Mesodermal cell (in vitro differentiated cells): Measurements from ENCODE around the gene MTFR1L.

Experiments
- H3K27ac ChIP-seq: 2 replicates; pipeline ENCODE4 v1.7.0; 2013; ENCODE audit warnings: mild to moderate bottlenecking, low read depth, low read length, moderate library complexity; ENCODE audit not compliant: severe bottlenecking
- H3K36me3 ChIP-seq: 2 replicates; pipeline ENCODE4 v1.7.1; 2013; ENCODE audit warnings: mild to moderate bottlenecking, low read length, moderate library complexity; ENCODE audit not compliant: control insufficient read depth, insufficient read depth
- H3K4me1 ChIP-seq: one replicate; pipeline ENCODE4 v1.7.1; 2013; ENCODE audit warnings: mild to moderate bottlenecking, low read length; ENCODE audit not compliant: insufficient read depth, control insufficient read depth, poor library complexity, severe bottlenecking
- H3K4me3 ChIP-seq: 2 replicates; pipeline ENCODE4 v1.7.0; 2013; ENCODE audit warnings: low read length, control low read depth, mild to moderate bottlenecking; ENCODE audit not compliant: insufficient read depth, poor library complexity, severe bottlenecking; ENCODE audit errors: extremely low read depth
- H3K9me3 ChIP-seq: 2 replicates; pipeline ENCODE4 v1.7.1; 2013; ENCODE audit warnings: mild to moderate bottlenecking, low read length, moderate library complexity; ENCODE audit not compliant: control insufficient read depth
- WGBS, 2 experiments: methylation state at CpG; one replicate each; pipeline ENCODE4 v1.1.5; 2013; ENCODE audit warnings: missing lambda C conversion rate in 2 of 2; ENCODE audit not compliant: insufficient coverage in 2 of 2; 5-methylcytosine and 5-hydroxymethylcytosine counted together

MTFR1L gene

DNA sequence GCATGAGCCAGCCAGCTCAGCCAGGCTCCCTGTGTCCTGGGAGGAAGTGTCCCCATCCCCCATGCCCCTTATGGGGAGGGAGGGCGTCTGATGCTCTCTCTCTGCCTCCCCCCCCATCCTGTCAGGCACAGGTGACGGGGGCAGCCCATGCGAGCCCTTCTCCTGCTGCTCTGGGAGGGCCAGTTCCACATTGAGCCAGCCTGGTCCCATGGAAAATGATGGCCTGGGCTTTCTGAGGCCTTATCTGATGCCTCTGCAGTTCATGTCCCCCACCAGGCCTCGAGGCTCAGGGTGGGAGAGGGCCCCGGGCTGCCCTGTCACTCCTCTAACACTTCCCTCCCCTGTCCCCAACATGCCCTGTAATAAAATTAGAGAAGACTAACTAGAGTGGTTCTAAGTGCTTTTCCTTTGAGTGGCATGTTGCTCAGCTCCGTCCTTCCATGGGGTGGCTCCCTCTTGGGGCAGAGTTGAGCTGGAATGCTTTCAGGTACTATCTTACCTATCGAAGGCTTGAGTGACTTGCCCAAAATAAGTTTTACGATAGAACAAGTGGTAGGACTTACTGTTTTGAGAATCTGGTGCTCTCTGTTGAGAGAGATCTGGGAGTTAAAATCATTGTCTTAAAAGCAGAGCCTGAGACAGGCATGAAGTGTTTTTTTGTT lies 1.8 kb upstream of the MTFR1L start:
- H3K4me1 ChIP-seq = peaks cover 21% of the 10 kb centered on the region
- peak overlapping the region; percentile 83 for H3K27ac ChIP-seq
- H3K4me3 ChIP-seq = no peak overlapping the region
- 52 to 72% methylated on average over 3 to 6 of the region's 8 CpGs for WGBS, 2 experiments
- H3K9me3 ChIP-seq = no peaks in the 10 kb centered on the region
- peaks cover 28% of the 10 kb centered on the region for H3K36me3 ChIP-seq

DNA sequence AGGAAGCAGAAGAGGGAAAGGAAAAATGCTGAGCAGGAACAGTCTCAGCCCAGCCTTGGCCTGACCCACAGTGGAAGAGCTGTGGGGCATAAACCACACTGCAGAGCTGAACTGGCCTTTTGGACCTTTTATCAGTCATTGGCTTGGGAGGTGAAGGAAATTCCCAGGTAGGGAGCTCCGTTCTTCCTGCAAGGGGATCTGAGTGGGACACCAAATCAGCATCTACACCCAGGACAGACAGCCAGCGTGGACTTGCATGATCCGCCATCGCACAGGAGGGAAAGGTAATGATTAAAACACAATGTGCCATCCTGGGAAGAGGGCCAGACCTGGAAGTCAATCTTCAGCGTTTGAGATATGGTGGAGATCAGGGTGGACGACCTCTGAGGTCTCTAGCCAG lies 1.2 kb upstream of the MTFR1L start:
- Histone ChIP-seq H3K4me1 (peaks cover 21% of the 10 kb centered on the region), H3K4me3 (peak overlapping the region; percentile 82), H3K36me3 (peaks cover 30% of the 10 kb centered on the region), H3K9me3 (no peaks in the 10 kb centered on the region), H3K27ac (peak overlapping the region; percentile 83)
- WGBS, 2 experiments = 92 to 96% methylated on average over 5 to 6 of the region's 6 CpGs

DNA sequence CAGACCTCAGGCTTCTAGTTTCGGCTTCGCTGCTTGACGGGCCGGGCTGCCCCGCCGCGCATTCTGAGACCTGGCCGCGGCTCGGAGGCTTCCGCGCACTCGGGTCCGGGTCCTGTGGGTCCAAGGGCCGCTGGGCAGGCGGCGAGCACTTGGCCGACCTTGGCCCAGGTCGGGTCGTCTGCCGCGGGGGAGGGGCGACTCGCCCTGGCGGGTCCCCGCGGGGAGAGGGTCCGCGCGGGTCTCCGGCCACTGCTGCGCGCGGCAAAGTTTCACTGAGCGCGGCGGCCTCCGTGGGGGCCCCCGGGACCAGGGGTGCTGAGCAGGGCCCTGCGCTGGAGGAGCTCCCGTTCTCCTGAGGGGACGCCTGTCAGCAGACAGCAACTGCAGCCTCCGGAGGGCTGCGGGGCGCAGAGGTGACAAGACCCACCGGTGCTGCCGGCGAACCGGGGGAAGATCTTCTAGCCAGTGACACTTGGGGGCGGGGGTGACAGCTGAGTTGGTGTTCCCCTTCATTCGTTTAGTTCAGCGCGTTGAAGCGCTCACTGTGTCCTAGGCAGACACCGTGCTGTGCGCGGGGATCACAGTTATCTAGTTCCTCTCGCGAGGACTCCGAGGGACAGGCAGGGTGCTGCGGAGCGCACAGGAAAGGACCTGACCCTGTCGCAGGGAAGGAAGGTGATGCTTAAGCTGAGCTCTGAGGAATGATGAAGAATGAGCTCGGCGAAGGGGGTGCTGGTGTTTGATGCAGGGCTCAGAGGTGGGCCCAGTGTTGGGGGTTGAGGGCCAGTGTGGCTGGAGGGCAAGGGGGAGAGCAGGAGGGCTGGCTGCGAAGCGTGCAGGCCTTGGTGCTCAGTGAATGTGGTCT lies 725 bp downstream of the MTFR1L start:
- WGBS, 2 experiments = 3 to 4% methylated on average over 53 to 62 of the region's 67 CpGs
- H3K4me1 ChIP-seq = peaks cover 21% of the 10 kb centered on the region
- H3K36me3 ChIP-seq = peaks cover 29% of the 10 kb centered on the region

DNA sequence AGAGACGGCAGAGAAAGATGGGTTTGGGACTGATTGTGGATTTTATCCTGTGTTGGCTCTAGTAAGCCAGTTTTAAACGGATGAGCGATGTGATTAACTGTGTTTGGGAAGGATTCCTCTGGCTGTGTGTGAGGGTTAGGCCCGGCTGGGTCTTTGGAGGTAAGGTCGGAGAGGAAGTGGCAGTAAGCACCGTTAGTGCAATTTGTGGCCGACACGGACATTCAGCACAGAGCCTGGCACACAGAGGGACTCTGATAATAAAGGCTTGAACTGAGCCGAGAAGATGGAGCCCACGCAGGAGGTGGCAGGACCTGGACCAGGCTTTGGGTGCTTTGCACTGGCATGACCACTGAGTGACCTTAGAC lies 1.3 kb downstream of the MTFR1L start:
- WGBS, 2 experiments = 65 to 67% methylated on average over 10 of the region's 10 CpGs
- Histone ChIP-seq H3K4me1 (peaks cover 21% of the 10 kb centered on the region), H3K9me3 (no peaks in the 10 kb centered on the region), H3K27ac (no peak overlapping the region), H3K4me3 (peak overlapping the region; percentile 82), H3K36me3 (peaks cover 28% of the 10 kb centered on the region)

More for the DNA sequence above, 725 bp downstream of the MTFR1L start:
- Histone ChIP-seq H3K4me3 (peak overlapping the region; percentile 82), H3K27ac (peak overlapping the region; percentile 83), H3K9me3 (no peaks in the 10 kb centered on the region)

DNA sequence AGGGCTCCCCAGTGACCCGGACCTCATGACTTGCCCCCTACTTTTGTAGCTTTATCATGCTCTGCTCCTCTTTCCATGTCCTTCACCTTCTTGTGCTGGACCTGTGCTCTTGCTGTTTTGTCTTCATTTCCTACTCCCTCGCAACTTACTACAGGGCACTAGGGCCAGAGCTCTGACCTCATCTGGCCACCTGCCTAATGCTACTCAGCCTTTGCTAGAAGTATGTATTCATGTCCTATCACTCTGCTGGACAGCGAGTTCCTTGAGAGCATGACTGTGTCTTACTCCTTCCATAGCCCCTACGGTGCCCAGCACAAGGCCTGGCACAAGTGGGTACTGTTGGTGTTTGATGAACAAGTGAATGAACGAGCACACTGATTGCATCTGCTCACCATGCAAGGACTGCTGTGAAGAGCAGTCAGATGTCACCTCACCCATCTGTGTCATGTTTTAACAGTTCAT lies 1.9 kb downstream of the MTFR1L start:
- H3K27ac ChIP-seq = no peak overlapping the region
- H3K4me1 ChIP-seq = peaks cover 21% of the 10 kb centered on the region
- no peak overlapping the region for H3K4me3 ChIP-seq
- 89 to 100% methylated on average over 2 to 5 of the region's 5 CpGs for WGBS, 2 experiments
- no peaks in the 10 kb centered on the region for H3K9me3 ChIP-seq
- H3K36me3 ChIP-seq = peaks cover 32% of the 10 kb centered on the region

DNA sequence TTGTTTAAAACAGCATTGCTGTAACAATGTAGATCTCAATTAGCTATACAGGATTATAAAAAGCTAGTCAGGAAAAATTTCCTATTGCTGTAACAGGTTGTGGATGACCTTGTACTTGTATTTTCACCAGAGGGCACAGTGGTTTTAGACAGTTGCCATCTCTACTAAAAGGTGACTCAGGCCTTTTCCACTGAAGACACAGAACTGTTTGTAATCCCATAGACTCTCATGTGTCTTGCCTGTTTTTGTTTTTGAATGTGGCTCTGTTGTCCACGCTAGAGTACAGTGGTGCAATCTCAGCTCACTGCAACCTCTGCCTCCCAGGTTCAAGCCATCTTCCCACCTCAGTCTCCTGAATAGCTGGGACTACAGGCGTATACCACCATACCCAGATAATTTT lies 5.9 kb downstream of the MTFR1L start:
- Histone ChIP-seq H3K36me3 (peaks cover 69% of the 10 kb centered on the region), H3K4me3 (no peak overlapping the region), H3K9me3 (no peaks in the 10 kb centered on the region), H3K4me1 (peaks cover 9% of the 10 kb centered on the region), H3K27ac (no peak overlapping the region)
- 100% methylated on average over 1 of the region's 2 CpGs; no CpG with 5 or more reads in 1 of the 2 experiments for WGBS, 2 experiments

GRCh38 chr1:25826571-25826970 lies 6.8 kb downstream of the MTFR1L start:
- 97 to 98% methylated on average over 9 of the region's 10 CpGs for WGBS, 2 experiments
- H3K27ac ChIP-seq = no peak overlapping the region
- H3K9me3 ChIP-seq = no peaks in the 10 kb centered on the region
- no peak overlapping the region for H3K4me3 ChIP-seq
- peaks cover 79% of the 10 kb centered on the region for H3K36me3 ChIP-seq
- H3K4me1 ChIP-seq = peaks cover 3% of the 10 kb centered on the region

DNA sequence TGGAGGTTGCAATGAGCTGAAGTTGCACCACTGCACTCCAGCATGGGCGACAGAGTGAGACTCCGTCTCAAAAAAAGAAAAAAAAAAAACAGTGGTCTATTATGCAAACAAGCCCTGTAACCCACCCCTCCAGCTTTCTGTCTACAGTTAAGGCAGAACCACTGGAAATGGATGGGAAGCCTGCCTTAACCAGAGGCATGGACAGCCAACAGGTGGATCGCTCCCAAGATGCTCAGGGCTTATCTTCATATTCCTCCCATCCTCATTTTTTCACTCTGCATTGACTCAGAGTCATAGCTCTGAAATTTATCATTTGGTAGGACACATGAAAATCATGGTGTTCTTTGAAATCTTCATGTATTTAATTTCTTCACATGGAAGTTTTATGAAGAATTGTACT lies 8.7 kb downstream of the MTFR1L start:
- Histone ChIP-seq H3K36me3 (peaks cover 91% of the 10 kb centered on the region), H3K4me3 (no peak overlapping the region), H3K9me3 (no peaks in the 10 kb centered on the region), H3K4me1 (peaks cover 6% of the 10 kb centered on the region), H3K27ac (no peak overlapping the region)
- WGBS, 2 experiments = 100% methylated on average over 2 of the region's 3 CpGs; no CpG with 5 or more reads in 1 of the 2 experiments

GRCh38 chr1:25829046-25829445 lies 9.3 kb downstream of the MTFR1L start:
- peaks cover 91% of the 10 kb centered on the region for H3K36me3 ChIP-seq
- no peak overlapping the region for H3K27ac ChIP-seq
- 57 to 60% methylated on average over 1 of the region's 1 CpG for WGBS, 2 experiments
- no peaks in the 10 kb centered on the region for H3K9me3 ChIP-seq
- H3K4me3 ChIP-seq = no peak overlapping the region
- peaks cover 6% of the 10 kb centered on the region for H3K4me1 ChIP-seq

DNA sequence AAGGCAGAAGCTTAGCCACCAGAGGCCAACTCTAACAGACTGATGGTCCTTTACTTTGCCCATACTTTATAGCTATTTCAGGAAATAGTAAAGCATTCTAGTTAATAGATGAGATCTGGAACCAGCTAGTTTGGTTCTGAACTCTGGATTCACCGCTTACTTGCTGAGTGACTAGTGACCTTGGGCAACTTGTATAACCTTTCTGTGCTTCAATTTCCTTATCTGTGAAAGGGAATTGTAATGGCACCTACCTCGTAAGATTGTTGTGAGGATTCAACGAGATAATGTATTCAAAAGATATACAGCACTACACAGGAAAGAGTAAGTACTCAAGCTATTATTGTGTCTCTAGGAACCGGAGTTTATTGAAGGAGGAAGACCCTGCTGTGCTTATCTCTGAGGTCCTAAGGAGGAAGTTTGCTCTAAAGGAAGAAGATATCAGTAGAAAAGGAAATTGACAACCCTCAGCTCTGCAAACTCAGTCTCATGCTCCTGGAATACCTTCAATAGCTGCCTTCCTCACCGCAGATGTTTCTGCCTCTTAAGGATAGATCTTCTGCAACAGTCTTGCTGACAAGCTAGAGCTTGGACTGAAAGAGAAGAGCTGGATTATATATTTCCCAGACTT lies 11.9 kb downstream of the MTFR1L start:
- H3K36me3 ChIP-seq = peaks cover 91% of the 10 kb centered on the region
- 63 to 80% methylated on average over 1 to 3 of the region's 5 CpGs for WGBS, 2 experiments
- H3K9me3 ChIP-seq = no peaks in the 10 kb centered on the region
- H3K27ac ChIP-seq = peak overlapping the region; percentile 41
- peaks cover 6% of the 10 kb centered on the region for H3K4me1 ChIP-seq
- no peak overlapping the region for H3K4me3 ChIP-seq
